Kidney (tissue), 14 donors: ENCODE measurements around the gene CENATAC. TPM values are rescaled to one million over a fixed set of nuclear protein-coding genes. Genes with fewer than 3 reads are reported as not detected.
A peak's percentile ranks its signal among the peaks of the same experiment; 100 is the strongest.
"Not testable (repeated sequence)": the region's sequence is repeated elsewhere in the genome, so short reads cannot be mapped to it uniquely, and the experiment has no call there.

Experiments
- DNase-seq, 5 donors: peaks; one replicate each; pipeline ENCODE4 v3.0.0-alpha.2; 2013 to 2020
- FAIRE-seq: peaks from 2 replicates; lab custom pipeline; 2012; peaks lifted over from hg19 to GRCh38; lab: Jason Lieb, UNC
- H3K27ac ChIP-seq, 2 donors: one replicate each; pipeline ENCODE4 v1.7.0; 2013; ENCODE audit warnings: low read depth in 2 of 2, low read length in 2 of 2, inconsistent platforms in 1 of 2
- H3K27me3 ChIP-seq: one replicate; pipeline ENCODE4 v1.7.1; 2013; ENCODE audit warnings: low read length, inconsistent platforms; ENCODE audit not compliant: control insufficient read depth, insufficient read depth
- H3K36me3 ChIP-seq, 3 donors: one replicate each; pipeline versions ENCODE4 v1.7.0 to v1.7.1; 2013; ENCODE audit warnings: low read length in 3 of 3, control low read depth in 1 of 3, inconsistent platforms in 1 of 3; ENCODE audit not compliant: insufficient read depth in 3 of 3, control insufficient read depth in 2 of 3
- H3K4me1 ChIP-seq, 3 donors: one replicate each; pipeline versions ENCODE4 v1.7.0 to v1.7.1; 2013; ENCODE audit warnings: low read length in 3 of 3, inconsistent platforms in 1 of 3, low read depth in 1 of 3; ENCODE audit not compliant: control insufficient read depth in 2 of 3, insufficient read depth in 2 of 3
- H3K4me3 ChIP-seq, 3 donors: one replicate each; pipeline versions ENCODE4 v1.7.0 to v1.8.1; 2013; ENCODE audit warnings: low read length in 3 of 3, control low read depth in 1 of 3, inconsistent platforms in 1 of 3
- H3K9ac ChIP-seq, 3 donors: one replicate each; pipeline versions ENCODE4 v1.7.0 to v1.7.1; 2013; ENCODE audit warnings: low read length in 3 of 3, control low read depth in 1 of 3, inconsistent platforms in 1 of 3
- H3K9me3 ChIP-seq, 3 donors: one replicate each; pipeline versions ENCODE4 v1.7.0 to v1.7.1; 2013; ENCODE audit warnings: low read length in 3 of 3, control low read depth in 1 of 3, inconsistent platforms in 1 of 3; ENCODE audit not compliant: control insufficient read depth in 2 of 3, insufficient read depth in 1 of 3
- CTCF ChIP-seq: IDR thresholded peaks from 3 replicates; pipeline ENCODE4 v1.5.1; 2012; ENCODE audit warnings: mild to moderate bottlenecking, moderate library complexity, borderline replicate concordance; ENCODE audit not compliant: insufficient read depth; ENCODE audit errors: extremely low read depth
- intact Hi-C: fragments of 100-400 bp; cut with DNase I; formaldehyde crosslinking; loops from one replicate; pipeline ENCODE4 v1.11.1; 2022
- polyA plus RNA-seq: library from polyadenylated mRNA; stranded (reverse); fragments of 350-450 nt; fragmentation: Illumina TruSeq; extraction: RNeasy Lipid Tissue Mini Kit (QIAGEN cat#74804); gene quantifications from one replicate; pipeline ENCODE4 v1.2.3, GENCODE V29; 2014; ENCODE audit warnings: low read depth, low replicate concordance; ENCODE audit not compliant: insufficient read depth
- total RNA-seq: library from RNA; stranded (reverse); fragmentation: NEBNext Ultra II Directional; extraction: Animal tissue kit (Norgen Biotek cat#: 25700); gene quantifications from one replicate; pipeline ENCODE4 v1.2.1, GENCODE V29; 2021
- donor health status: control.
- donor health status: control.
- donor health status: control.
- donor health status: control.
- donor health status: control.
- donor health status: DM: yes; HTN: yes; CAD: no.
- donor health status: Normal renal cell carcinoma (clear cell type).

CENATAC gene
- total and polyA plus RNA-seq, 2 donors from 2014 or later: 19.8 to 45.0 TPM

- intact Hi-C loops: loop anchor here (2.0 kb wide), 1 partner anchor 269 kb away; no protein-coding TSS in a partner anchor
- no peak for FAIRE-seq
- TF ChIP-seq CTCF: no peak
Measured at GRCh38 chr11:118957968-118958367, 40.0 kb upstream of the CENATAC start.

GRCh38 chr11:118958577-118958976 is 39.4 kb upstream of the CENATAC start:
- Histone ChIP-seq H3K4me3 (no peak overlapping the region), H3K27ac (no peak overlapping the region), H3K36me3 (no peaks in the 10 kb centered on the region), H3K4me1 (no peaks in the 10 kb centered on the region), H3K9ac (no peak overlapping the region), H3K9me3 (no peaks in the 10 kb centered on the region), H3K27me3 (no peaks in the 10 kb centered on the region)
- no peak for TF ChIP-seq CTCF
- FAIRE-seq: no peak
- intact Hi-C loops: no loop called here
- peak in 1 of 5 donors; percentile 38 for DNase-seq

More at GRCh38 chr11:118957968-118958367, 40.0 kb upstream of the CENATAC start:
- H3K27ac ChIP-seq: no peak overlapping the region
- no peak overlapping the region for H3K4me3 ChIP-seq
- H3K36me3 ChIP-seq: no peaks in the 10 kb centered on the region
- no peaks in the 10 kb centered on the region for H3K9me3 ChIP-seq
- H3K4me1 ChIP-seq: no peaks in the 10 kb centered on the region
- no peak overlapping the region for H3K9ac ChIP-seq
- no peaks in the 10 kb centered on the region for H3K27me3 ChIP-seq
- DNase-seq: peak in 1 of 5 donors; percentile 62

- Histone ChIP-seq H3K36me3 (no peaks in the 10 kb centered on the region), H3K9ac (no peak overlapping the region), H3K4me3 (no peak overlapping the region), H3K27me3 (no peaks in the 10 kb centered on the region), H3K4me1 (no peaks in the 10 kb centered on the region), H3K9me3 (no peaks in the 10 kb centered on the region), H3K27ac (no peak overlapping the region)
- intact Hi-C loops: no loop called here
- DNase-seq (peak in 1 of 5 donors; percentile 56), FAIRE-seq (no peak)
- no peak for TF ChIP-seq CTCF
Measured at GRCh38 chr11:118961189-118961588, 36.7 kb upstream of the CENATAC start.

- TF ChIP-seq CTCF: no peak
- intact Hi-C loops: no loop called here
- Histone ChIP-seq H3K27me3 (no peaks in the 10 kb centered on the region), H3K4me1 (no peaks in the 10 kb centered on the region), H3K4me3 (no peak overlapping the region), H3K9ac (no peak overlapping the region), H3K9me3 (no peaks in the 10 kb centered on the region), H3K27ac (no peak overlapping the region), H3K36me3 (no peaks in the 10 kb centered on the region)
- FAIRE-seq: no peak
- no peak for DNase-seq
Measured at GRCh38 chr11:118961591-118961990, 36.3 kb upstream of the CENATAC start.

GRCh38 chr11:118969508-118969907 is 28.4 kb upstream of the CENATAC start:
- H3K4me1 ChIP-seq, H3K36me3 ChIP-seq, intact Hi-C loops, DNase-seq, H3K27me3 ChIP-seq, H3K9ac ChIP-seq, H3K4me3 ChIP-seq, FAIRE-seq, H3K9me3 ChIP-seq, H3K27ac ChIP-seq: not testable (repeated sequence)
